Fibroblast of peridontal ligament (primary cell): ENCODE data around the gene ZBTB7C.

Experiments used
- DNase-seq: peaks from one replicate; pipeline ENCODE4 v3.0.0-alpha.2; 2010; ENCODE audit errors: extremely low read depth

Gene ZBTB7C

DNA sequence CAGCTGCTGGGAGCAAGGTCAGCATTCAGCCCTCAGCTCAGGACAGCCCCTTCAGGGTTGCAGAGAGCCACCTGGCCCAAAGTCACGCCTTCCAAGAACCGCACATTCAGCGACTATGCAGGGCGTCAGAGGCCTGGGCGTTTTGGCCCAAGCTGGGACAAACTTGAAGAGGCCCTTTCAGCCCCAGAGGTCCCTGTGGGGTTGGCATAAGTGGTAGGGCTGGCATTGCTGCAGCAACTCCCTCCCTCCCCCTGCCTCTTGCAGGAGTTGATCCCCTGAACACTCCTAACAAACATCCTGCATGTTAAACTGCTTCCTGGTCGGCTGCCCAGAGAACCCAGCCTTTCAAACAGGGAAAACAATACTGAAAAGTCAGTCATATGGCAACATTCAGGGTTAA lies 285.9 kb downstream of the ZBTB7C start:
- DNase-seq, result no peak

- DNase-seq, result no peak
These were observed 286.4 kb downstream of the ZBTB7C start for GRCh38 chr18:48122816-48123215.

DNA sequence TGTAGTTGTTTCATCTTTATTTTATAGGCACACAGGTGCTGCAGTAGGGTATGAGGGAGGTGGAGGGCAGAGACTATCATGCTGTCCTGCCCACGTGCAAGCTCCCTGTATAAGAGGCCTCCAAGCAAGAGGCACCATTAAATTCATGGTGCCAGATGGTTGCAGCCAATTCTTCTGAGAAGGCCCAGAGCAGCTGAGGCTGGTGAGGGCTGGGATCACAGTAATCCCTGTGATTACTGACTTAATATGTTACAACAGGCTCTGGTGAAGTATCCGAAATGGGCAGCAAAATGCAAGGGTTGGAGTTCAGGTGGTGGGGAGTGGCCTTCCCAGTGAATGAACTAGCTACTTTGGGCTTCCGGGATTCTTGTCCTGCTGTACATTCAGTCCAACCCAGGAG lies 286.8 kb downstream of the ZBTB7C start:
- DNase-seq, result no peak

DNA sequence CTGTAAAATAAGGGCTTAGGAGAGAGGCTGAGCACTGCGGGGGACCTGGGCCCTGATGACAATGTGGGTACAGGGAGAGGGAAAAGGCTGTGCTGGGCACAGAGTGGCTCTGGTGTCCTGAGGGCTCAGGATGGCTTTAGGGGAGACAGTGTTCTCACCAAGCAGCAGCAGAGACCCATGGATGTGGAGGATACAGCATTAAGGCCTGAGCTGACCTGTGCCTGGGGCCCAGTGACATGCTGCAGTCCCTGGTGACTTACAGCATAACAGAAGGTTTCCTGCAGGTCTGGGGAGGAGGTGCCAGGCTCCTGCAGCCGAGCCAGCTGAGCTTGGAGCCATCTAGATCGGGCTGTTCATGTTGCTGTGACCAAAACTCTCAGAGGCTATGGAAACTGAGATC lies 287.4 kb downstream of the ZBTB7C start:
- no peak for DNase-seq

DNA sequence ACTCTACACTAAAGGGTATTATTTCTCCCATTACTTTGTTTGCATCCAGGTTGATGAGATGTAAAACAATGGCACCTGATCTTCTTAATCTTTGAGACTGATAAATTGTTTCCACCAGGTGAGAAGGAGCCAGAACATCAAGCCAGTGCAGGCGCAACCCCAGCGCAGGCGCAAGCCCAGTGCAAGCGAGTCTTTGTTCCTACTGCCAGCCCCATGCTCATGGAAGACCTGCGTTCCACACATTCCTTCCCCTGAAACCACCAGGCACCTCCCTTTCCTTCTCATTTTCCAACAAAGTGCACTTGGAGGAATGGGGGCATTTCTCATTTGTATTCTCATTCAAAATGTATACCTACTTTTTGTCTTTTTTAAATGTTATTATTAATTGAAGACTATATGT lies 290.0 kb downstream of the ZBTB7C start:
- DNase-seq, result no peak

GRCh38 chr18:48116873-48117630 lies 292.1 kb downstream of the ZBTB7C start:
- DNase-seq, result no peak

GRCh38 chr18:48116017-48116416 lies 293.2 kb downstream of the ZBTB7C start:
- DNase-seq, result no peak

- no peak for DNase-seq
These were observed 295.5 kb downstream of the ZBTB7C start for GRCh38 chr18:48113691-48114090.

DNA sequence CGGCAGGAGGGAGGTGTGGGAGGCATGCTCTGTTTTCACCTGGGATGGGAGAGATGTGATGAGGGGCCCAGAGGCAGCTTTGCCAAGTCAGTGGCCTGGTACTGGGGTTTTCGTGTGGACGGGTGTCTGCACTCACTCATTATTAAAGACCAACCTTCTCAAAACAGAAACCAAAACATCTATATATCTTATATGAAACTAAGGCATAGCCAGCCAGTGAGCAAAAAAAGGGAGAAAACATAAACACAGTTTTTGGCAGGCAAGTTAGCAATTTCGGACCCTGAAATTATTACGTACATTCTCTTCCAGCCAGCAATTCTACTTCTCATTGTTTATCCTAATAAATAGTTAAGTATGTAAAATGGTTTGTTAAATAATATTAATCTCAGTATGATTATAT lies 297.6 kb downstream of the ZBTB7C start:
- no peak for DNase-seq

GRCh38 chr18:48110797-48111196 lies 298.4 kb downstream of the ZBTB7C start:
- DNase-seq, result no peak

DNA sequence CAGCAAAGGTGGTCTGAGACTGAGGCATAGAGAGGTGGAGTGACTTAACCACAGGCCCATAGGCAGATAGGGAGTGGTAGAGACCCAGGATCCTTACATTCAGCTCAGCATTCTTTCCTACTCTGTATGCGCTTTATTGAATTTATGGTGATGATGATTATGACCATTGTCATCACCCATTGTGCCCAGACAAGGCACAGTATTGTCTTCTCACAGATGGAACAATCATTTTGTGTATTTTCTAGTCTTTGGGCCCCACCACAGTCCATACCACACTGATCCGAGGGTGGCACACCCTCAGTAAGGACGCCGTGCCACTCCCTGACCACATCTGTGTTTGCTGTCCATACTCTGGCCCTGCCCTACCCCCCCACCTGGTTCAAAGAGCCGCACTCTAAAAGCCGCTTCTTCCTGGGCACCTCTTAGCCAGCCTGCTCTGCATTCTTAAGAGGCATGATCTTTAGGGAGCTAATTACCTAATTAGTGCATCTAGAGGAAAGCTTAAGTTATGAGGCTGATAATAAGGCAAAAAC lies 299.2 kb downstream of the ZBTB7C start:
- no peak for DNase-seq

DNA sequence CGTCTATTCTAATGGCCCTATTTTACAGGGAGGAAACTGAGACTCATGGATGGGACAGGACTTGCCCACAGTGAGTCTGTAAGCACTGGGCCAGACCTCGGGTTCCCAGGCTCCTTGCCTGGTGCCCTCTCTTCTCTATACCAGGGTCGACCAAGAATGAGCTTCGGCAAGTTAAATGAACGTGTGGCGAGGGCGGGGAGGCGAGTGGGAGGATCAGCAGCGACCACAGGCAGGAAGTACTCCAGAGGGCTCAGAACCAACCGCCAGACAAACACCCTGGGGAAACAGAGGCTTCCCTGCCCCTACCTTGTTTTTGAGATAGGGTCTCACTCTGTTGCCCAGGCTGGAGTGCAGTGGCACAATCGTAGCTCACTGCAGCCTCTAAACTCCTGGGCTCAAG lies 301.0 kb downstream of the ZBTB7C start:
- no peak for DNase-seq

DNA sequence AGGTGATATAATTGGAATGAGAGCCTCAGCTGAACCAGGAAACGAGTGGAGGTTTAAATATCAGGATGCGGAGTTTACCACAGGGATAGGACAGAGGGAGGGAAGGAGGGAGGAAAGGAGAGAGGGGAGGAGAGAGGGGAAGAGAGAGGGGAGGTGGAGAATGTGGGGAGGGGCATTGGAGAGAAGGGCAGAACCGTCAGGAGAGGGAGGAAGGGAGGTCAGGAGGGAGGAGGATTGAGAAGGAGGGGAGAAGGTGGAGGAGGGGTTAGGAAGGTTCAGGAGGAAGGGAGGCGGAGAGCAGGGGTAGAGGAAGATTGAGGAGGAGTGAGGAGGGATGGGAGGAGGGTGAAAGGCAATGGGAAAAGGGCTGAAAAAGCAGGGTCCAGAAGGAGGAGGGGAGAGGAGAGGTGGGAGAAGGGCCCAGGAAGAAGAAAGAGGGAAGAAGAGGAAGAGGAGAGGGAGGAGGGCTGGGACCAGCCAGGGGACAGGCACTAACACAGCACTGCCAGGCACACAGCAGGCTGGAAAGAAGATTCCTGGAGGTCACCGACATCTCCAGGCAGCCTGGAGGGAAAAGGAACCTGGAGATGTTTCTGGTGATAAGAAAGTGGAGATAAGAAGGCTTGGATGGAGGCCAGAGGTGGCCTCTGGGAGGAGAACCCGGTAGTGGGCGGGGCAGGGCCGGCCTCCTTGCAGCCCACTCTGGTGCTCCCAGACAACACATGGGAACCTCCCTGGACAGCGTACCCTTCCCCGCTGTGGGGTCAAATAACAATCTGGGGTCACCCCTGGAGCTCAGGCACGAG lies 302.0 kb downstream of the ZBTB7C start:
- DNase-seq, result peak; percentile 1

- no peak for DNase-seq
These were observed 302.7 kb downstream of the ZBTB7C start for GRCh38 chr18:48106498-48106897.

GRCh38 chr18:48105317-48105716 lies 303.9 kb downstream of the ZBTB7C start:
- DNase-seq, result no peak

- no peak for DNase-seq
These were observed 304.5 kb downstream of the ZBTB7C start for GRCh38 chr18:48104705-48105104.

DNA sequence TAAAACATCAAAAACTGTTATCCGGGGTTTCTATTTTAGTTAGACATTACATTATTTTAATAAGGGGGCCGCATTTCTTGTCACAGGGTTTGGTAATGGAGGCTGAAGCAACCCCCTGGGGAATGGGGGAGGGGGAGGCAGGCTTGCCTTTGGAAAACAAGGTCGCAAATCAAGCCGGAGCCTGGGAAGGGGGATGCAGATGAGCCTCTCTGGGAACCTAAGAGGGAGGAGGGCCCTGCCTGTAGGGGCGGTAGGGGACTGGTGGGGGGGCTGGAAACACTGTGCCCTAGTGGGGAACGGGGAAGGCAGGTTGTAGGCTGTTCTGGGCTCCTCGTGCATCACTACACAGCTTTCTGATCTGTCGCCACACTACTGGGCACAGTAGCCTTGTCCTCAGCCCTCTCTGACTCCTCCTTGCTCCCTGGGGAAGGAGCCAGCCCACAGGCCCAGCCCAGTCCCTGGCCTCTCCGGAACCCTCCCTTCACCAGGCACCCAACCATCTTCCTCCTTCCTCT lies 308.5 kb downstream of the ZBTB7C start:
- DNase-seq, result no peak

- DNase-seq, result no peak
These were observed 309.0 kb downstream of the ZBTB7C start for GRCh38 chr18:48100165-48100575.

GRCh38 chr18:48099481-48100164 lies 309.6 kb downstream of the ZBTB7C start:
- DNase-seq, result no peak

DNA sequence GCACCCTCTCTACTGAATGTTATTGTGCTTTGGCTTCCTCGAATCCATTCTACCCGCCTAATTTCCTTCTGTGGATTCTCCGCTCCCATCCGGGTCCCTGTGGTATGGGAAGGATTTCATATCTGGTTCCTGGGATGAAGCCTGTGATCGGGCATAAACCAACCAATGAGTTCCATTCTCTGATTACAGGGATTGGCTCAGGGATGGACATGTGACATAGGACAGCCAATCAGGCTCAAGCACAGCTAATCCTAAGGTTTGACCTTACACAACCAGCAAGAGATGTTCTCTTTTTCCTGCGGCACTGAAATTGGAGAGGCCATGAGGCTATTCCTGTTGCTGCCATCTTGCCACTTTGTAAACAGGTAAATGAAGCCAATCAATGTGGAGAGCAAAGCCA lies 310.6 kb downstream of the ZBTB7C start:
- DNase-seq, result no peak

DNA sequence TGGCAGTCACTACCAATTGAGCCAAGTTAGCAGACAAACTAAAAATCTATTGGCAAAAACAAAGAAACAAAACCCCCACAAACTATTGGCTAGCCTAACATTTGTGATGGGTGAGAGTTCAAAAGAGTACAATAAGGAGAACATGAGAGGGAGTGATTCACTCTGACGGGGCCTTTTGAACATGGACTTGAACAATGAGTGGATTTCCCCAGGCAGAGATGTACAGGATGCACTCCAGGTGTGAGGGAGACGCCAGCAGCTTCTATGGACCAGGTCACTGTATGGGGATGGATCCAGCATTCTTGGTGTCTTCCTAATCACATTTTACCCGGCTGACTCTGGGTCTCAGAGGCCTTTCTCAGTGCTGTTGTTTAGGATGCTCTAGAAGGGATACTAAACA lies 311.2 kb downstream of the ZBTB7C start:
- DNase-seq, result no peak

DNA sequence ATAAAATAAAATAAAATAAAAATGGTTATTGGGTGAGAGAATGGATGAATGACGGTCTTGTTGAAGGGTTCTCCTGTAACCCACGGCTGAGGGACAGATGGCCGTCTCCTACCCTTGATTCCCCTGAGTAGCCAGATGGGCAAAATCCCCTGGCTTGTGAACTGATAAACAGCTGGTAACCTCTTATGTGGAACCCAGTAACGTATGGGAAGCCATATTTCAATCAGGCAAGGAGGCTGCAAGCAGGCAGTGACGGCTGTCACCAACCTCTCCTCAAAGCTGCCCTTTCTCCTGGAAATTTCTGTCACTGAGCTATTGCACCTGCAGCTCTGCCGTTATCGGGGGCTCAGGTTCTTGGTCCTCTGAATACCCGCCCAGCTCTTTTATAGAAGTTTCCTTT lies 313.5 kb downstream of the ZBTB7C start:
- DNase-seq, result no peak
